Coronary artery (tissue), 2 donors: ENCODE data around the gene SSU72.
"Not testable (repeated sequence)": the region's sequence is repeated elsewhere in the genome, so short reads cannot be mapped to it uniquely, and the experiment has no call there.

Experiments
- DNase-seq: peaks from one replicate; pipeline ENCODE4 v3.0.0-alpha.2; 2017; ENCODE audit warnings: low spot score
- H3K27ac ChIP-seq, 2 donors: fragments of 200-600 bp; sonication (generic); one replicate each; pipeline ENCODE4 v1.5.1; 2016 to 2019
- H3K4me3 ChIP-seq: fragments of 200-600 bp; sonication (generic); 2 replicates; pipeline ENCODE4 v1.5.1; 2016; ENCODE audit warnings: mild to moderate bottlenecking, moderate library complexity
- TF ChIP-seq, protein P1 (sequence below): fragments of 200-600 bp; sonication (generic); IDR thresholded peaks from one replicate; pipeline ENCODE4 v1.5.1; 2019; ENCODE audit warnings: antibody characterized with exemption

The SSU72 gene

GRCh38 chr1:1564268-1564667 lies 10.4 kb downstream of the SSU72 start:
- Histone ChIP-seq H3K4me3 (no peak overlapping the region), H3K27ac (no peak overlapping the region)
- TF ChIP-seq, protein P1, sequence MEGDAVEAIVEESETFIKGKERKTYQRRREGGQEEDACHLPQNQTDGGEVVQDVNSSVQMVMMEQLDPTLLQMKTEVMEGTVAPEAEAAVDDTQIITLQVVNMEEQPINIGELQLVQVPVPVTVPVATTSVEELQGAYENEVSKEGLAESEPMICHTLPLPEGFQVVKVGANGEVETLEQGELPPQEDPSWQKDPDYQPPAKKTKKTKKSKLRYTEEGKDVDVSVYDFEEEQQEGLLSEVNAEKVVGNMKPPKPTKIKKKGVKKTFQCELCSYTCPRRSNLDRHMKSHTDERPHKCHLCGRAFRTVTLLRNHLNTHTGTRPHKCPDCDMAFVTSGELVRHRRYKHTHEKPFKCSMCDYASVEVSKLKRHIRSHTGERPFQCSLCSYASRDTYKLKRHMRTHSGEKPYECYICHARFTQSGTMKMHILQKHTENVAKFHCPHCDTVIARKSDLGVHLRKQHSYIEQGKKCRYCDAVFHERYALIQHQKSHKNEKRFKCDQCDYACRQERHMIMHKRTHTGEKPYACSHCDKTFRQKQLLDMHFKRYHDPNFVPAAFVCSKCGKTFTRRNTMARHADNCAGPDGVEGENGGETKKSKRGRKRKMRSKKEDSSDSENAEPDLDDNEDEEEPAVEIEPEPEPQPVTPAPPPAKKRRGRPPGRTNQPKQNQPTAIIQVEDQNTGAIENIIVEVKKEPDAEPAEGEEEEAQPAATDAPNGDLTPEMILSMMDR: no peak
- no peak for DNase-seq

- DNase-seq: no peak
- H3K27ac ChIP-seq: no peak overlapping the region
These were observed 11.0 kb downstream of the SSU72 start for GRCh38 chr1:1563688-1564087.

GRCh38 chr1:1562556-1563195 lies 12.0 kb downstream of the SSU72 start:
- TF ChIP-seq, protein P1: no peak
- no peak overlapping the region for H3K27ac ChIP-seq
- no peak overlapping the region for H3K4me3 ChIP-seq
- DNase-seq: no peak

More at GRCh38 chr1:1563688-1564087, 11.0 kb downstream of the SSU72 start:
- H3K4me3 ChIP-seq: no peak overlapping the region
- TF ChIP-seq, protein P1: no peak

GRCh38 chr1:1561801-1562470 lies 12.7 kb downstream of the SSU72 start:
- TF ChIP-seq, protein P1: no peak
- no peak for DNase-seq
- Histone ChIP-seq H3K27ac (no peak overlapping the region), H3K4me3 (no peak overlapping the region)

GRCh38 chr1:1560178-1560577 lies 14.5 kb downstream of the SSU72 start:
- no peak for DNase-seq
- H3K4me3 ChIP-seq: no peak overlapping the region
- TF ChIP-seq, protein P1: no peak
- H3K27ac ChIP-seq: no peak overlapping the region

GRCh38 chr1:1559066-1559465 lies 15.6 kb downstream of the SSU72 start:
- TF ChIP-seq, protein P1: no peak
- no peak overlapping the region for H3K4me3 ChIP-seq
- H3K27ac ChIP-seq: no peak overlapping the region
- no peak for DNase-seq

GRCh38 chr1:1558591-1558990 lies 16.1 kb downstream of the SSU72 start:
- Histone ChIP-seq H3K4me3 (no peak overlapping the region), H3K27ac (no peak overlapping the region)
- TF ChIP-seq, protein P1: no peak
- no peak for DNase-seq

DNA sequence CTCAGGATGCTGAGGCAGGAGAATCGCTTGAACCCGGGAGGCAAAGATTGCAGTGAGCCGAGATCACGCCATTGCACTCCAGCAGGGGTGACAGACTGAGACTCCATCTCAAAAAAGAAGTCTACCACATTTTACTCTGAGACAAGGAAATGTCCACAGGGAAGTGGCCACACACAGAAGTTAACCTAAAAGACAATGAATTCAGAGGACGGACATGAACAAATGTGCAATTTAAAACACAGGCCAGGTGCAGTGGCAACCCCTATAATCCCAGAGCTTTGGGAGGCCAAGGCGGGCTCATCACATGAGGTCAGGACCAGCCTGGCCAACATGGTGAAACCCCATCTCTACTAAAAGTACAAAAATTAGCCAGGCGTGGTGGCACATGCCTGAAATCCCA lies 17.0 kb downstream of the SSU72 start:
- H3K27ac ChIP-seq, H3K4me3 ChIP-seq, DNase-seq: not testable (repeated sequence)

DNA sequence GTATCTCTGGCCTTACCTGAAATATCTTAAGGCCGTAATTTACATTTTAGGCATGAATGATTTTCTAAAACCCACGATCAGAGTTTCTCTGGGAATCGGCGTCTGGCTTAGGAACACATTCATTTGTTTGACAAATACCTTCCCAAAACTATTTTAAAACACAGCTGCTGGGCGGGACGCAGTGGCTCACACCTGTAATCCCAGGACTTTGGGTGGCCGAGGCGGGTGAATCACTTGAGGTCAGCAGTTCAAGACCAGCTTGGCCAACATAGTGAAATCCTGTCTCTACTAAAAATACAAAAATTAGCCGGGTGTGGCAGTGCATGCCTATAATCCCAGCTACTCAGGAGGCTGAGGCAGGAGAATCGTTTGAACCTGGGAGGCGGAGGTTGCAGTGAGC lies 17.7 kb downstream of the SSU72 start:
- not testable (repeated sequence) for H3K27ac ChIP-seq, H3K4me3 ChIP-seq, DNase-seq
